Lower leg skin (tissue), 4 donors: ENCODE results near the gene GPC5. TPM values are rescaled to one million over a fixed set of nuclear protein-coding genes. Genes with fewer than 3 reads are reported as not detected.

ENCODE experiments used
- DNase-seq, 2 donors: peaks; one replicate each; pipeline ENCODE4 v3.0.0-alpha.2; 2019; ENCODE audit warnings: low spot score in 2 of 2
- H3K4me3 ChIP-seq: fragments of 200-600 bp; sonication (generic); 2 replicates; pipeline ENCODE4 v1.5.1; 2017; ENCODE audit warnings: mild to moderate bottlenecking, low read depth; ENCODE audit not compliant: poor library complexity, severe bottlenecking
- POLR2A ChIP-seq, 2 donors: fragments of 450-650 bp; IDR thresholded peaks; one replicate each; pipeline ENCODE4 v1.6.1; 2016 to 2017; ENCODE audit warnings: antibody characterized with exemption in 2 of 2, mild to moderate bottlenecking in 1 of 2, moderate library complexity in 1 of 2
- WGBS, 2 donors: methylation state at CpG; one replicate each; pipeline ENCODE4 v1.1.5; 2018; 5-methylcytosine and 5-hydroxymethylcytosine counted together
- intact Hi-C: fragments of 100-400 bp; cut with DNase I; formaldehyde crosslinking; loops from one replicate; pipeline ENCODE4 v1.15.0; 2023; ENCODE audit warnings: low total_unique reads
- total RNA-seq, 4 donors: library from RNA; depleted of rRNA; stranded (reverse); fragments of >200 nt; gene quantifications; one replicate each; pipeline ENCODE4 v1.1.0, GENCODE V29; 2016
- TF ChIP-seq, protein P1 (sequence below), 3 donors: fragments of 450-650 bp; IDR thresholded peaks; one replicate each; pipeline ENCODE4 v1.5.1; 2016; ENCODE audit warnings: antibody characterized with exemption in 3 of 3, mild to moderate bottlenecking in 3 of 3, moderate library complexity in 2 of 3

Gene GPC5
- total RNA-seq, 4 donors from 2014 or later, result 0.46 to 1.3 (median 0.82) TPM

- intact Hi-C loops, result no loop called here
- peak in 1 of 2 donors; percentile 52 for DNase-seq
- H3K4me3 ChIP-seq, result no peak overlapping the region
- 64 to 76% methylated on average over 3 to 6 of the region's 6 CpGs for WGBS, 2 donors
- TF ChIP-seq, protein P1, sequence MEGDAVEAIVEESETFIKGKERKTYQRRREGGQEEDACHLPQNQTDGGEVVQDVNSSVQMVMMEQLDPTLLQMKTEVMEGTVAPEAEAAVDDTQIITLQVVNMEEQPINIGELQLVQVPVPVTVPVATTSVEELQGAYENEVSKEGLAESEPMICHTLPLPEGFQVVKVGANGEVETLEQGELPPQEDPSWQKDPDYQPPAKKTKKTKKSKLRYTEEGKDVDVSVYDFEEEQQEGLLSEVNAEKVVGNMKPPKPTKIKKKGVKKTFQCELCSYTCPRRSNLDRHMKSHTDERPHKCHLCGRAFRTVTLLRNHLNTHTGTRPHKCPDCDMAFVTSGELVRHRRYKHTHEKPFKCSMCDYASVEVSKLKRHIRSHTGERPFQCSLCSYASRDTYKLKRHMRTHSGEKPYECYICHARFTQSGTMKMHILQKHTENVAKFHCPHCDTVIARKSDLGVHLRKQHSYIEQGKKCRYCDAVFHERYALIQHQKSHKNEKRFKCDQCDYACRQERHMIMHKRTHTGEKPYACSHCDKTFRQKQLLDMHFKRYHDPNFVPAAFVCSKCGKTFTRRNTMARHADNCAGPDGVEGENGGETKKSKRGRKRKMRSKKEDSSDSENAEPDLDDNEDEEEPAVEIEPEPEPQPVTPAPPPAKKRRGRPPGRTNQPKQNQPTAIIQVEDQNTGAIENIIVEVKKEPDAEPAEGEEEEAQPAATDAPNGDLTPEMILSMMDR (IDR thresholded peaks at IDR 0.05), result no peak
- TF ChIP-seq POLR2A (IDR thresholded peaks at IDR 0.05), result no peak
Observed at GRCh38 chr13:91592056-91593014, 193.9 kb downstream of the GPC5 start.

DNA sequence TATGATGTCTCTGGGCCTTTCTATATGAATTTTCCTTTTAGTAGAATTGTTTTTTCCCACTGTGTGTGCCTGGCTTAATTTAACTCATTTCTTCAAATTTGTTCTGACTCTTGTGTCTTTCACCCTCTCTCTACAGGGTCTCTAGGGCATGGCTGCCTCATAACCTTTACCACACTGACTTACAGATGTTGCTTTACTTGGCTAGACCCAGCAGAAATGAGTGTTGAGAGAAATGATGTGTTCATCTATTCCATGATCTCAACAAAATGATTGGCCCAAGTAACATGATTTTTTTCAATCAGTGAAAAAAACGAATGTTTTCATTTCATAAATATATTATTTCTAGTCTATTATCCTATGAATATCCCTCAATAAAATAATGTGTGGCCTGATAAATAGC, 195.0 kb downstream of the GPC5 start:
- intact Hi-C loops, result no loop called here
- no peak for DNase-seq

DNA sequence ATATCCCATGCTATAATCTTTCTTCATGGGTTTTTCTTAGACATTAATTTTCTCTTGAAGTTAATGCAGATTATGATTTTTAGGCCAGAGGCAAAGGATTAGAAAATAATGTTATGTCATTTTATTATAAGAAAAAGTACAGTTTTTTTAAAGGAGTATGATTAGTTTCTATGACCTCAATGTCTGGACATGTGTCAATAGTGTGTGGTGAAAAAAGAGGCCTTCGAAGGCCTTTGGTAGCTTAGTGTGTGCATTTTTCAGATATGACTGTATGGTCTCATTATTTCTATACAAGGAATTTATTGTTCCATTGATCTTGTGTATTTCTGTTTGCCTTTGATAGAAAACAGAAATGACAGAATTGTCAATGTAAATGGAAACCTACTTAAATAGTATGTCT, 195.6 kb downstream of the GPC5 start:
- intact Hi-C loops, result no loop called here
- TF ChIP-seq POLR2A (IDR thresholded peaks at IDR 0.05), result no peak
- TF ChIP-seq, protein P1 (IDR thresholded peaks at IDR 0.05), result no peak
- DNase-seq, result no peak
- WGBS, 2 donors, result 62 to 74% methylated on average over 1 of the region's 1 CpG
- no peak overlapping the region for H3K4me3 ChIP-seq

More for the DNA sequence above, 195.0 kb downstream of the GPC5 start:
- 67 to 76% methylated on average over 1 of the region's 1 CpG for WGBS, 2 donors
- TF ChIP-seq, protein P1 (IDR thresholded peaks at IDR 0.05), result no peak
- TF ChIP-seq POLR2A (IDR thresholded peaks at IDR 0.05), result no peak
- H3K4me3 ChIP-seq, result no peak overlapping the region

- WGBS, 2 donors, result 75 to 77% methylated on average over 2 of the region's 2 CpGs
- TF ChIP-seq POLR2A (IDR thresholded peaks at IDR 0.05), result no peak
- TF ChIP-seq, protein P1 (IDR thresholded peaks at IDR 0.05), result no peak
- no peak overlapping the region for H3K4me3 ChIP-seq
- intact Hi-C loops, result no loop called here
- DNase-seq, result no peak
Observed at GRCh38 chr13:91595677-91596076, 197.3 kb downstream of the GPC5 start.

GRCh38 chr13:91596842-91597241, 198.4 kb downstream of the GPC5 start:
- no peak for DNase-seq
- 74 to 89% methylated on average over 2 of the region's 2 CpGs for WGBS, 2 donors
- intact Hi-C loops, result no loop called here
- no peak overlapping the region for H3K4me3 ChIP-seq
- TF ChIP-seq, protein P1 (IDR thresholded peaks at IDR 0.05), result no peak
- TF ChIP-seq POLR2A (IDR thresholded peaks at IDR 0.05), result no peak
